Fibroblast of skin of right quadriceps (primary cell): ENCODE results near the gene ARHGEF19.
"Not testable (repeated sequence)": the region's sequence is repeated elsewhere in the genome, so short reads cannot be mapped to it uniquely, and the experiment has no call there.

Experiments
- DNase-seq: peaks from one replicate; pipeline ENCODE4 v3.0.0-alpha.2; 2013

The ARHGEF19 gene

DNA sequence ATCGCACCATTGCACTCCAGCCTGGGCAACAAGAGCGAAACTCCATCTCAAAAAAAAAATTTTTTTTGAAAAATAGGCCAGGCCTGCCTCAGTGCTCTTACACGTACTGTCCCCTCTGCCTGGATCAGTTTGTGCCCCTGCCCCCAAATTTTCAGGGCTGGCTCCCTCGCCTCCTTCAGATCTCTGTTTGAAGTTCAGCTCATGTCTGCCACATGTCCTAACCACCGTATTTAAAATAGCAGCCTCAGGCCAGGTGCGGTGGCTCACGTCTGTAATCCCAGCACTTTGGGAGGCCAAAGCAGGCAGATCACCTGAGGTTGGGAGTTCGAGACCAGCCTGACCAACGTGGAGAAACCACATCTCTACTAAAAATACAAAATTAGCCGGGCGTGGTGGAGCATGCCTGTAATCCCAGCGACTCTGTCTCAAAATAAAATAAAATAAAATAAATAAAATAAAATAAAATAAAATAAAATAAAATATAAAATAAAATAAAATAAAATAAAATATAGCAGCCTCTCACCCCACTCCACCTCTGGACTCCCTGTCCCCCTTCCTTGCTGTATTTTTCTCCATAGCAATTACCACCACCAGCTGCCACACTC is 48.7 kb downstream of the ARHGEF19 start:
- DNase-seq, result not testable (repeated sequence)

DNA sequence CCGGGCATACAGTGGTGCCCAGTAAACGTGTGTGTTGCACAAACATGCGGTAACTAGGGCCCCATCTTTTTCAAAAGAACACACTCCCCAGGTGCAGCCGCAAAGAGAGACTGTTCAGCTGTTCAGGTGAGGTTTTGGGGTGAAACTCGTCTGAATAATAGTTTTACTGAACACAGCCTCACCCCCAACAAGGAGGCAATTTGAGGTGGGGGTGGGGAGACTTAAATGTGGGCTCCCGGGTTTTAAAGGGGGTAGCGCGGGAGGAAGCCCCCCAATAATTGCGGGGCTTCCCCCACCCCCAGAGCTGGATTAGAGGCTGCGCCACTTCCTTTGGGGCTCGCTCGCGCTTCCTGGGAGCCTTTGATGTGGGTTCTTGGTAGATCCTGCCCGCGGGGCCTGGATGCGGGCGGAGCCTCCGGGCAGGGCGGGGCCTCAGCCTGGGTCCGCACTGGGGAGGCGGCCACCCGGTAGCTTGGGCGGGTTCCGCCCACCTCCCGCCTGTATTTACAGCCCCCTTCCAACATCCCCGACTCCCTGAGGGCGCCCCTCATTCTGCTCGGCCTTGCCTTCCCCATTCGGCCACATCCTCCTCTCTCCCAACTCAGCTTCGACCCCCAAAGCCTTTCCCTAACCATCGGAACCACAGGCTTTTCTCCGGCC is 50.2 kb downstream of the ARHGEF19 start:
- no peak for DNase-seq

DNA sequence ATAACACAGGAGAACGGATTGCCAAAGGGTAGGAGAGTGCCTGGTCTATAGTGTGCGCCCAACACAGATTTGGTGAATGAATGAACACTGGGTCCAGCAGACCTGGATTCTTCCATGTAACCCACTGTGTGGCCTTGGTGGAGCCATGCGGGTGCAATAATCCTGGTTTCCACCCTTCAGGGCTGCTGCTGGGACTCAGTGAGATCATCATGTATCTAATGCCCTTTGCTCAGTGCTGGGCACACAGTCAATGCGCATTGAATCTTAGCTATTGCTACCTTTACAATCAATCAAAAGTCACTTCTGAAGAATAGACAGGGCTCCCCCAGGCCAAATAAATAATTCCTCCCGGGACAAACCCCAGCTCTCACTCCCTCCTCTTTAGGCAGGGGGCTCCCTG is 50.7 kb downstream of the ARHGEF19 start:
- DNase-seq, result no peak

DNA sequence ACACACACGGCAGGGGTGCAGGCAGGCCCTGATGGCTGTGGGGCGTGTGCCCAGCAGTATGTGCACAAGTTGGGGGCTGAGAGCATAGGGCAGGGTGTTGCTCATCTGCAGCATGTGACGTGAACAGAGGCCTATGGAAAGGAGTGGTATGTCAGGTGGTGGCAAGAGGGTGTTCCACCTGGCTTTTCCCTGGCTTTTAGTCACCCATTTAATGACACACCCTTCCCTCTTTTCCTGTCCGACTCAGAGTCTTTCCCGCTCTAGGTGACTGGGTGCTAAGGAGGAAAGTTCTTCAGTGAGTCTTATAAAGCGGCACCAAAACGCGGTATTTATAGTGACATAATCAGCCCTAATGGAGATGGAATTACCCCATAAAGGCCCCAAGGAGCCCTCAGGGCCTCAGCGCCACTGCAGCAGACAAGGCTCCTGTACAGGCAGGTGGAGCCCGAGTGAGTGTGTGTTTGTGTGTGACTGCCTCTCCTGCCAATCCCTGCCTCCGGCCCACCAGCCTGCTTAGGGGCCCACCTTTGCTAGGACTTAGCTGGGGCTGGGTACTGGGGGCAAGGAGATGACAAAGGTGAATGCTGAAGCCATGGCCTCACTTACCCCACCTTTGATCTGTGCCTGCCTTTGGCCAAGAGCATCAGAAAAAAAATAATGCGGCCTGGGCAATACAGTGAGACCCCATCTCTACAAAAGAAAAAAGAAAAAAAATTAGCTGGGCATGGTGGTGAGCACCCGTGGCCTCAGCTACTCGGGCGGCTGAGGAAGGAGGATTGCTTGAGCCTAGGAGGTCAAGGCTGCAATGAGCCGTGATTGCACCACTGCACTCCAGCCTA is 53.2 kb downstream of the ARHGEF19 start:
- no peak for DNase-seq

DNA sequence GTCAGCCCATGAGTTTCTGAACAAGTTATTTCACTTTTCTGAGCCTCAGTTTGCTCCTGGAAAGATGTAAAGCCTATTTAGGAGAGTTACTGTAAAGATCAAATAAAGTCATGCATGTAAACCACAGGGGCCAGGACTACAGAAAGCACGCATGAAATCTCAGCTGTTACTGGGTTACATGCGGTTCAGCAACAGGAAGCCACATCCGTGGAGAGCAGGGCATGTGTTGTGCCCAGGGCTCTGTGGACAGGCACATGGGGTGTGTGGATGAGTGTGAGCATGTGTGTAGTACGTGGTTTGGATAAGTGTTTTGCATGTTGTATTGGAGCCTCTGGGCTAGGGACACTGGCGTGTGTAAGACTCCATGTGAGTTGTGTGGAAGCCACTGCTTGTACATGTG is 54.4 kb downstream of the ARHGEF19 start:
- DNase-seq, result no peak

DNA sequence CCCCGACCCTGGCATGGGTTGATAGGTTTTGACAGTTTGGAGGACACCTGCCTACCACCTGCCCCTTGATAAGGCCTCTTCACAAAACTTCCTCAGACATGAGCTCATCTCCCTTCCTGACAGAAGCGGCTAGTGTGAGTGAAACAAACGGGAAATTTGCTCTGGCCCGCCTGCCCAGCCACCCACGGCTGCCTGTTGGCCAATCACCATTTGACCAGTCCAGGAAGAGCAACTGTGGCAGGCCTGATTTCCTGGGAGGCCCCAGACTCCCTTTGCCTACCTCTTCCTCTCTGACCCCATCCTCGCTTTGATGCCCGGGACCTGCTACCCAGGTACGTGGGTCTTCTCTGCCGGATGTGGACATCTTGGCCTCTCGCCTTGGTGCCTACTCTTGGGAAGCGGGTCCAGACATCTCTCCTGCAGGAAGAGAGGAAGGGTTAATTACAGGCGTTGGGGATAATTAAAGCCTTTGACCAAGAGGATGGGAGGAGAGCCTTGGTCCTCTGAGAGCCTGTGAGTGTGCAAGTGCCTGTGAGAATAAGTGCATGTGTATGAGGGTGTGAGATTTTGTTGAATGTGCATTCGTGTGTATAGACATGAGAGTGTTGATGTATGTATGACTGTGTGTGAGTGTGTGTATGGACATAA is 55.5 kb downstream of the ARHGEF19 start:
- no peak for DNase-seq

DNA sequence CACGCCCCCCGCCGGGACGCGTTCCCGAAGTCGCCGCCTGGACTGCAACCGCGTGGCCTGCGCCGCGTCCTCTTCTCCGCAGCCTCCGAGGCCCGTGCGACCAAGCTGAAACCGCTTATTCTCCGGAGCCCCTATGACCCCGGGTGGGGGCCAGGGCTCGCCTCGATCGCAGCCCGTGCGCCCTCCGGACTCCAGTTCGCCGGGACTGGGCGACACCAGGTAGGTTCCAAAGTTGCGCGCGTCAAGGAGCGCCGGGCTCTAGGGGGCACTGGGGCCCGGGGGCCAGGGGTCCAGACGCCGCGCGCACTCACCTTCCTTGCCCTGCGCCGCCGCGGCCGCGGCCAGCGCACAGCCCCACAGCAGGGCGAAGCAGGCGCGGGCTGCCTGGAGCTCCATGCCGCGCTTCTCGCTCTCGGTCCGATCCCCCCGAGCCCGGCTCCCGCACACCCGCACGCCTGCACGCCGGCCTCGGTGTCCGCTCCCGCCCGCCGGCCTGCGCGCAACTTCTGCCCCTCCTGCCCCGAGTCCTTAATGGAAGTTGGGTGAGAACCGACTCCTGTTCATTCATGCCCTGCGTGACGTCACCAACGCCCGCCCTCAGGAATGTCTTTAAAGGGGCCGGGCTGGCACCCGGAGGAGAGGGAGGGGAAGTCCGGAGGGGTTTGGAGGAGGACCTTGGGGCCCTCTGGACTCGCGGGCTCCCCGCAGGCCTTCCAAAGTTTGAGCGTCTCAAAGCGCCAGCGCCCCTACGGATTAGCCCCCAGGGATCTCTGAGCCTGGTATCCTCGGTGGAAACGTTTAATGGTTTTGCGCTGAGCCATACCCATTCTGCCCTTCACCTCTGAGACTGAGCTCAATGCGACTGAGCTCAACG is 56.7 kb downstream of the ARHGEF19 start, which contains the start of gene EPHA2:
EPHA2 (minus strand) TSS at position 533 of the 874 bp plus-strand sequence; CDS start at position 396, 137 bp downstream.
- peak; percentile 86 for DNase-seq

DNA sequence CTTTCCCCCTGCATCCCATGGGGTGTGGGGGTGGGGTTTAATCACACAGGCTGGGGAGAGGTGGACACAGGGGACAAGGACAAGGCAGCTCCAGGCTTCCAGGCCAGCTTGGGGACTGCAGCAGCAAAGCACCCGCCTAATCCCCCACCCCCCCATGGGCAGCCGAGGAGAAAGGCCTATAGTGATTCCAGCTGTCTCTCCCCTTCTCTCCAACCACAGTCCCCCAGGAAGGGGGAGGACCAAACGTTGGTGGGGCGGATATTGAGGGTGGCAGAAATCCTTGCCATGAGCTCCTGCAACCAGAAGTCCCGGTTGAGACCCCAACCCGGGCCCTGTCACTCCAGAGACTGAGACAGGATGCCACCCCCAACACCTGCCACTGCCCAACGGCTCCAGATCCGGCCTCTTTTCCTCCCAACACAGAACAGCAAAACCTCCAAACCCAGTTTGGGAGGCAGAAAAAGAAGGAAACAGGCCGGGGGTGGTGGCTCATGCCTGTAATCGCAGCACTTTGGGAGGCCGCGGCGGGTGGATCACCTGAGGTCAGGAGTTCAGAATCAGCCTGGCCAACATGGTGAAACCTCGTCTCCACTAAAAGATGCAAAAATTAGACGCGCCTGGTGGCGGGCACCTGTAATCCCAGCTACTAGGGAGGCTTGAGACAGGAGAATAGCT is 58.3 kb downstream of the ARHGEF19 start:
- DNase-seq, result no peak

DNA sequence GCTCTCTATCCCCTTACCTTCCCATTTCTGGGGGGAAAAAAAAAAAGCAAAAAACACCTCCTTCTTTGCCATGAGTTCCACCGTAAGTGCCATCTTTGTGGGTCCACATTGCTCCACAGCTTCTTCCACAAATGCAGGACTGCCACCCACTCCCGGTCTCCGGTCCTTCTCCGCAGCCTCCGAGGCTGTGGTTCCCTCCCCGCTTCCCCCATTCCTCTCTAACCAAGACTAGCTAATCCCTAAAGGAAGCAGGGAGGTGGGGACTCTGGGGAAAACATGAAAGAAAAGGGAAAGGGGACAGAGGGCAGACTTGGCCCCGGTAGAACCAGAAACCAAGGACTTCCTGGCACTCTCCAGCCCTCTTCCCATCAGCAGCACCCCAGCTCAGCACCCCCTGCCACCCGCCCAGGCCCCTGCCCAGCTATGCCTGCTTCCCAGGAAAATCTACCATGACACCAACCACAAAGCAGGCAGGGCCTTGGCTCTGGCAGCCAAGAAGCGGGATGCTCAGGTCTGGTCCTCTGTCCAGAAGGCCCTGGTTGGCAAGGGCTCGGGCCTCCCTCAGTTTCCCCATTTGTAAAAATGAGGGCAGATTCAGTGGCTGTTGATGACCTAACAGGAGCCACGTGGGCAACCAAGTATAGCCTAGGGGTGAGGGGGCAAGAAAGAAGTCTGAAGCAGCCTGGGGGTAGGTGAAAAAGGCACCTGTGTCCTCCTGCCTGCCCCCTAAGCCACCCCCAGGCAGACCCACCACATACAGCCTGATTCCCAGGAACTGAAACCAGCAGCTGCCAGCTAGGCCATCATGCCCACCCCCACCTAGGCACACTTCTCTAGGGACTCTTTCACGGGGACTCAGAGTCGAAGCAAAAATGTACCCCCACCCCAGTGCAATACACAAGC is 59.1 kb downstream of the ARHGEF19 start:
- no peak for DNase-seq

DNA sequence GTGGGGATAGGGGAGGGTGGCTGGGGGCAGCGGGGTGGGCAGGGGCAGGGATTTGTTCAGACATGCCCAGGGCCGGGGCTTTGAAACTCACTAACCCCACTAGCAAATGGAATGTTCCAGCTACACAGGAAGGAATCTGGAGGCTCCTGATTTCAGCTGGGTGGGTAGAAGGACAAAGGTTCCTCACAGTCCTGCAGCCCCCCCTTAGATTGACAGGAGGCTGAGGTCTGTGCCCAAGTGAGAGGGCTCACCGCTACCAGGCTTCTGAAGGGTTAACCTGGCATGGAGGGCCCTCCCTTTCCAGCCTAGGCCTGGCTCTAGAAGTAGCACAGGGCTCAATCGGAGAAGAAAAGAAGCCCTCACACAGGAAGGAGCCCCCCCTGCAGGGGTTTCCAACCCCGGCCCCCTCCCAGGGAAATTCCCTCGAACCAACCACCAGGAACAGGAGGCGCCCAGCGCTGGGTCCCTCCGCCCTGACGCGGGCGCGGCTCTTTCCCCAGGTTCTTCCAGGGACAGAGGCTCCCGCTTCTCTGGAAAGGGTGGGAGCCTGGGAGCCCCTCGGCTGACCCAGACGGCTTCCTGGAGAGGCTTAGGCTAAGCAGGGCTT is 59.9 kb downstream of the ARHGEF19 start:
- peak; percentile 47 for DNase-seq

DNA sequence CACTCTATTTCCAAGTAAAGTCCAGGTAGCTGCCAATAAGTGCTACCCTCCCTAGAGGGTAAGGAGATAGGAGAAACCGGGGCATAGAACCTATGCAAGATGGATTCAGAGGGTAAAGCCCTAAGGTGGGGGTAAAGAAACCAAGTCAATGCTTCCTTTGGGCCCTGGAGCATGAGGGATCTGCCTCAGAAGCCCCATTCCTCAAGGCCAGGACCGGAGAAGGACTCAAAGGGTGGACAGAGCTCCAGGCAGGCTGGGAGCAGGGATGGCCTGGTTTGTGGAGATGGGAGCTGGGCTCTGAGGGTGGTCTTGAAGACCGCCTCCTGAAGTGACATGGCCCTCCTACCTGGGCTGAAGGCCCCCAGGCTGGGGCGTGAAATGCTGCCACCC is 60.5 kb downstream of the ARHGEF19 start:
- no peak for DNase-seq

DNA sequence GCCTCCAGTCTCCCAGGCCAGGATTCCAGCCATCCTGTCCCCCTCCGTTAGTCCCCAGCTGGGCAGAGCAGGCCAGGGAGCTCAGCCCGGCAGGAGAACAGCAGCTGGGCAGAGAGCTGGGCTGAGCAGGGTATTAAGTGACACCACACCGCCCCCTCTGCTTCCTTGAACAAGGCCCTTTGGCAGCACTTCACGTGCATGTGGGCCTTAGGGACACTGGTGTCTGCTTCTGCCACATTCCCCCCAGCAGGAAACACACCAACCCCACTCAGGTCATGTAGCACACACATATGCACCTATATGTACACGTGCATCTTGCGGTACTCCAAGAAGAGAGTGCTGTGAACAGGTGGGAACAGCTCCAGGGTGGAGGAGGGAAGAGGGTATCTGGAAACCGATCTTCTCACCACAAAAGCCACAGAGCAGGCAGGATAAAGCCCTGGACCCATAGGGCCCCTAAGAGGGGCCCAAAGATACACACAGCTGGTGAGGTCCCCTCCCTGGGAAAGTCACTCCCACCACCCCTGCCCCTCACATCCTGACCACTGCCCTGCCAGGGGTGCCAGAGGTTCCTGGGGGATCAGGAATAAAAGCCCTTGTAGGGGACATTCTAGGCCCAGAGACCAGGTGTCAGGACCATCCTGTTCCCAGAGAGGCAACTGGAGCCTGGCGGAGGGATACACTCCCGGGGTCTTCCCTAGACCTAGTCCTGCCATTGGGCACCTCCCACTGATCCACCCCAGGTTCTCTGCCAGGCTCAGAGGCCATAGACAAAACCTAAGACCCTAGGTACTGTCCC is 61.1 kb downstream of the ARHGEF19 start:
- no peak for DNase-seq

DNA sequence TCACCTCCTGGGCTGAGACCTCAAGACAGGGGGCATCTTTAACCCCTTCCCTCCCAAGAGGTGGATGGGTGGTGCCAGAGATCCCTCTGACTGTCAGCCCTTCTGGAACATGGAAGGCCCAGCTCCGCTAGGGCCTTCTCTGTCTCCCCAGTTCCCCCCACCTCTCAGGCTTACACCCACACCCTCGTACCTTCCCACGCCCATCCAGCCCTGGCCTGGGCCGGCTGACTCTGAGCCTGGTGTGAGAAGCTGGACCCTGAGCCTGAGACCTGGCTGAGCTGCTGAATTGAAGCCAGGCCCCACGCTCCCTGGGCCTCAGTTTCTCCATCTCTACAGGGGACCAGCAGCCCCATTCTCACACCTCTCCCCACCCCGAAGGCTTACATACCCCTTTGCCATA is 61.9 kb downstream of the ARHGEF19 start:
- DNase-seq, result no peak

DNA sequence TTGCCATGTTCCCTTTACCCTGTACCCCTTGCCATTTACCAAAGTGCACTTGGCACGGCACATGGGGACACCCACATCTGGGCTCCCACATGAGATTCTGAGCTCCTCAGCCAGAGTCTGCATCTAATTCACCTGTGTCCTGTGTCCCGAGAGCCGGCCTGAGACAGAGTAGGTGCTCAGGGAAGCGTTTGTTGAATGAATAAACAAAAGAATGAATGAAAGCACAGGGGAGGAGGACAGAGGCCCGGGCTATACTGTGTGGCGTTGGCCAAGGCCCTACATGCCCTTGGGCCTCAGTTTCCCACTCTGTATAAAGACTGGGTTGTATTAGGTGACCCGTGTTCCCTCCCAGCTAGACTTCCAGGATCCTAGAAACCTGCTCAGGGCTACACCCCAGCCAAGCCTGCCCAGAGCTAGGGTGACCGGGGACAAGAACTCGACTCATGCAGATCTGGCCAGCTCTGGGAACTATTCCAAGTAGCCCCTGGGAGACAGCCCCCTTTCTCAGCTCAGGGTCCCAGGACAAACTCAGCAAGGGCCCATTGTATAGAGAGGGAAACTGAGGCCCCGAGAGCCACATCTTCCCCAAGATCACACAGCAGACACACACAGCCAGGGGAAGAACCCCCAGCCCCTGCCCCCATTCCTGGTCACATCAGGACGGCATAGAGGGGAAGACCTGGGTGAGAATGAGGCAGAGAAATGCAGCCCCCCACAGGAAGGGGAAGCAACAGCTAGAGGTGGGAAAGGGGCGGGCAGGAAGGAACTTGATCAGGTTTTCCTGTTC is 62.6 kb downstream of the ARHGEF19 start:
- no peak for DNase-seq

DNA sequence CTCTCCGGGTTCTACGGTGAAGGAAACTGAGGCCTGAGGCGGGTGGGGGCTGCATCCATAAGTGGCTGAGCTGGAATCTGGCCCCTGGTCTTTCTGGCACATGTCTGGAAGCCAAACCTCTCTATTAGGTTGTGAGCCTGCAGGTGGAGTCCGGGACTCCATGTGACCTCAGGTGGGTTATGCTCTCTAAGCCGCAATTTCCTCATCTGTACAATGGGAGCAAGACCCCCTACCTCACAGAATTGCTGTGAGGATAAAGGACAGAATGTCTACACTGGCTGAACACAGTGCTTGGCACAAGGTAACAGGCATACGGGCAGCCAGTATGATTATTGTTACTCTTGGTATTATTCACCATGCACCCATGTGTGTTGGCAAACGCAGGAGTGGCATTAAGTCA is 63.3 kb downstream of the ARHGEF19 start:
- no peak for DNase-seq

DNA sequence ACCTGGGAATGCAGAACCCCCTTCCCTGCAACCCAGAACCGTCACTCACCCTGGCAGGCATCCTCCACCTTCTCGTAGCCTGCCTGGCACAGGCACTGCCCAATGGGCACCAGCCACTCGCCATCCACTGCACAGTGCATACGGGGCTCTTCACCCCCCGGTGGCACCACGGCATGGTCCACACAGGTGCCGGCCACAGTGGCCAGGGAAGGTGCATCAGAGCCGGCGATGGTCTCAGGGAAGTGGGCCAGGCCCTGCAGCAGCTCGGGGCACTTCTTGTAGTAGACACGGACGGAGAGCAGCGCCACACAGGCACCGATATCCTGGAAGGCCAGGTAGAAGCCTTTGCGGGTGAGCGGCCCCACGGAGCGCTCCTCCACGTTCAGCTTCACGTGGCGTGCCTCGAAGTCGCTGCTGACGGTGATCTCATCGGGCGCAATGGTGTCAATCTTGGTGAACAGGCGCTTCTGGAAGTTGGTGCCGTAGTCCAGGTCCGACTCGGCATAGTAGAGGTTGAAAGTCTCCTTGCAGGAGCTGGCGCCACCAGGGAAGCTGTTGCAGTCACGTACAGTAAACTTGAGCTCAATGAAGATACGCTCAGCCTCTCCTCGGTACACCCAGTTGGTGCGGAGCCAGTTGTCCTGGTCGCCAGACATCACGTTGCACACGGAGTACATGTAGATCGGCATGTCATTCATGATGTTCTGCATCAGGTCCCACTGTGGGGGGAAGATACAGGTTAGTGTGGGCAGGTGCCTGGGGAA is 63.9 kb downstream of the ARHGEF19 start:
- DNase-seq, result no peak
